Right lobe of liver (tissue), 6 donors: ENCODE results near the gene HCAR2. TPM values are rescaled to one million over a fixed set of nuclear protein-coding genes. Genes with fewer than 3 reads are reported as not detected.

Source experiments
- ATAC-seq, 4 donors: fragments of 200-7000 bp; cut with Tn5 transposase; one replicate each; pipeline ENCODE4 v1.9.1; 2020; ENCODE audit warnings: mild to moderate bottlenecking in 4 of 4, moderate library complexity in 4 of 4
- DNase-seq, 3 donors: peaks; one replicate each; pipeline ENCODE4 v3.0.0-alpha.2; 2020
- H3K27ac ChIP-seq, 3 donors: fragments of 200-600 bp; one replicate each; pipeline ENCODE4 v1.8.0; 2022
- H3K27me3 ChIP-seq, 2 donors: fragments of 200-600 bp; one replicate each; pipeline ENCODE4 v1.8.0; 2022
- H3K36me3 ChIP-seq, 4 donors: fragments of 200-600 bp; sonication (generic) in 1 of 4; one replicate each; pipeline versions ENCODE4 v1.5.1 to v1.8.0; 2017 to 2022; ENCODE audit warnings: control low read depth in 1 of 4
- H3K4me1 ChIP-seq, 4 donors: fragments of 200-600 bp; sonication (generic) in 1 of 4; one replicate each; pipeline versions ENCODE4 v1.5.1 to v1.8.0; 2017 to 2022; ENCODE audit warnings: control low read depth in 1 of 4
- H3K4me3 ChIP-seq, 3 donors: fragments of 200-600 bp; one replicate each; pipeline ENCODE4 v1.8.0; 2022
- H3K9me3 ChIP-seq, 4 donors: fragments of 200-600 bp; sonication (generic) in 1 of 4; one replicate each; pipeline versions ENCODE4 v1.5.1 to v1.8.0; 2017 to 2022; ENCODE audit warnings: control low read depth in 1 of 4
- CTCF ChIP-seq, 4 donors: fragments of 200-600 bp in 3 of 4; fragments of 450-650 bp in 1 of 4; IDR thresholded peaks; one replicate each; pipeline versions ENCODE4 v1.5.1 to v1.8.0; 2016 to 2022; ENCODE audit warnings: antibody characterized with exemption in 4 of 4, mild to moderate bottlenecking in 2 of 4
- POLR2A ChIP-seq: fragments of 450-650 bp; IDR thresholded peaks from one replicate; pipeline ENCODE4 v1.6.1; 2017; ENCODE audit warnings: antibody characterized with exemption, mild to moderate bottlenecking
- WGBS: methylation state at CpG from one replicate; pipeline ENCODE4 v1.1.6; 2018; ENCODE audit warnings: low coverage, low lambda C conversion rate; ENCODE audit not compliant: insufficient coverage; ENCODE audit errors: missing lambda C conversion rate; 5-methylcytosine and 5-hydroxymethylcytosine counted together
- intact Hi-C, 2 donors: fragments of 100-400 bp; cut with DNase I; formaldehyde crosslinking; loops; one replicate each; pipeline versions ENCODE4 v1.11.2 to v1.14.1; 2022
- total RNA-seq, 6 experiments: library from RNA; depleted of rRNA in 2 of 6; stranded (reverse); fragments of >200 nt in 2 of 6; fragmentation: NEBNext Ultra II Directional in 3 of 6; extraction: Animal tissue kit (Norgen Biotek cat#: 25700) in 3 of 6; gene quantifications; one replicate each; pipeline versions ENCODE4 v1.1.0 to v1.2.4, GENCODE V29; 2016 to 2023
- donor health status: DM: no; HTN: yes; CAD: no.
- donor health status: DM: no; HTN: no; CAD: no.
- donor health status: DM: no; HTN: no; CAD: no.
- donor health status: DM: no; HTN: yes; CAD: no.
- donor health status: DM: no; HTN: yes; CAD: no.

HCAR2 gene
- total RNA-seq, 6 experiments from 2014 or later, result 0.14 to 4.5 (median 0.41) TPM; not detected in 2

GRCh38 chr12:122669397-122670070, 33.6 kb downstream of the HCAR2 start:
- Histone ChIP-seq H3K27me3 (no peaks in the 10 kb centered on the region), H3K36me3 (no peaks in the 10 kb centered on the region), H3K9me3 (no peaks in the 10 kb centered on the region), H3K4me1 (no peaks in the 10 kb centered on the region), H3K27ac (no peak overlapping the region), H3K4me3 (no peak overlapping the region)
- intact Hi-C loops, result no loop called here
- ATAC-seq (no peak), DNase-seq (no peak)
- 67% methylated on average over 5 of the region's 5 CpGs for WGBS
- TF ChIP-seq POLR2A (no peak), CTCF (IDR thresholded peaks at IDR 0.05) (no peak)

- TF ChIP-seq CTCF (IDR thresholded peaks at IDR 0.05) (no peak), POLR2A (no peak)
Measured at GRCh38 chr12:122668268-122668667, 34.9 kb downstream of the HCAR2 start.

GRCh38 chr12:122665759-122666158, 37.4 kb downstream of the HCAR2 start:
- WGBS, result 88% methylated on average over 5 of the region's 5 CpGs
- ATAC-seq, result no peak
- intact Hi-C loops, result no loop called here

More at GRCh38 chr12:122668268-122668667, 34.9 kb downstream of the HCAR2 start:
- Histone ChIP-seq H3K4me1 (no peaks in the 10 kb centered on the region), H3K36me3 (no peaks in the 10 kb centered on the region), H3K9me3 (no peaks in the 10 kb centered on the region), H3K27me3 (no peaks in the 10 kb centered on the region), H3K4me3 (no peak overlapping the region), H3K27ac (no peak overlapping the region)
- intact Hi-C loops, result no loop called here
- ATAC-seq (no peak), DNase-seq (no peak)
- WGBS, result 75% methylated on average over 2 of the region's 2 CpGs

GRCh38 chr12:122665349-122665748, 37.8 kb downstream of the HCAR2 start:
- TF ChIP-seq CTCF (IDR thresholded peaks at IDR 0.05) (no peak), POLR2A (no peak)
- WGBS, result 73% methylated on average over 8 of the region's 8 CpGs
- no peak overlapping the region for H3K27ac ChIP-seq
- H3K9me3 ChIP-seq, result no peaks in the 10 kb centered on the region
- intact Hi-C loops, result no loop called here
- DNase-seq, result no peak
- no peak overlapping the region for H3K4me3 ChIP-seq
- no peaks in the 10 kb centered on the region for H3K27me3 ChIP-seq
- no peaks in the 10 kb centered on the region for H3K36me3 ChIP-seq
- no peak for ATAC-seq
- no peaks in the 10 kb centered on the region for H3K4me1 ChIP-seq

More at GRCh38 chr12:122665759-122666158, 37.4 kb downstream of the HCAR2 start:
- no peak for DNase-seq
- no peaks in the 10 kb centered on the region for H3K27me3 ChIP-seq
- H3K4me1 ChIP-seq, result no peaks in the 10 kb centered on the region
- H3K36me3 ChIP-seq, result no peaks in the 10 kb centered on the region
- H3K27ac ChIP-seq, result no peak overlapping the region
- H3K9me3 ChIP-seq, result no peaks in the 10 kb centered on the region
- no peak overlapping the region for H3K4me3 ChIP-seq
- TF ChIP-seq POLR2A (no peak), CTCF (IDR thresholded peaks at IDR 0.05) (no peak)
